ENCODE data around the gene PER1.
"Not testable (repeated sequence)": the region's sequence is repeated elsewhere in the genome, so short reads cannot be mapped to it uniquely, and the experiment has no call there.

The PER1 gene

DNA sequence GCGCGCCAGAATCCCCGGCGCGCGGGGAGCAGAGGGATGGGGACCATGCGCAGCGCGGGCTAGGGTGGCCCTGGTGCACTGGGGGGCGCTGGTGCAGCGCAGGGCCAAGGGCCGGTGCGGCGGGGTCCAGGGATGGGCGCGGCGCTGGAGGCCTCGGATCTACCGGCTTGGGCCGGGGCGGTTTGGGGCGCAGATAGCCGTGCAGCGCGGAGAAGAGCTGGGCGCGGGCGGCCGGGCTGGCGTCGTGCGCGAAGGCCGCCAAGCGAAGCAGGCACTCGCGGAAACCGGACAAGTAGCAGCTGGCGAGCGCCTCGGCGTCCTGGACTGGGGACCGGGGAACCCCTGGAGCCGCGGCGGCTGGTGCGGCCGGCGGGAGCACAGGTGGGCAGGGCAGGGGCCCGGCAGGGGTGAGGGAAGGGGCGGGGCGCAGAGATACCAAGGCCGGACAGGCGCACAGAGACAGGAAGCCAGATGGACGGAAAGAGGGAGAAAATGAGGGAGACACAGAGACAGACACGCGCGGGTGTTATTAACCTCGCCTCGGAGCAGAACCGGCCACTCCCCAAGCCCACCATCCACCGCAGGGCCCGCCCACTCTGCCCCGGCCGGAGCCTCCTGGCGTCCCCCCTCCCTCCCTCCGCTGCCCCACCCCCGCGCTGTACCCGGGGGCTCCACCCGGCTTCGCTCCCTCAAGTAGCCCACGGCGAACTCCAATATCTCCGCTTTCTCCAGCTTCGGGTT, 30.4 kb downstream of the PER1 start:
- peak; percentile 70 for DNase-seq (ENCODE audit: low read depth)

DNA sequence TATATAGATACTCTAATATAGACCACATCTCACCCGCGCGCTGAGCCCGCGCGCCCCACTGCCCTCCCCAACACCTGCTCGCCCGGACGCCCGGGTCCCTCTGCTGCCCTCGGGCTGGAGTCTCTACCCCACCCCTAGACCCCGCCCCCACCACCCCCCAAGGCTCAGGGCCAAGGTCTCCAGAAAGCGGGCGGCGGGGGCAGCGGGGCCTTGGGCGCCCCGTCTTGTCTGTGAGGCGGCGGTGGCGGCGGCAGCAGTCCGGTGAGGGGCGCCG, 30.9 kb downstream of the PER1 start:
- no peak for DNase-seq (ENCODE audit: low read depth)

DNA sequence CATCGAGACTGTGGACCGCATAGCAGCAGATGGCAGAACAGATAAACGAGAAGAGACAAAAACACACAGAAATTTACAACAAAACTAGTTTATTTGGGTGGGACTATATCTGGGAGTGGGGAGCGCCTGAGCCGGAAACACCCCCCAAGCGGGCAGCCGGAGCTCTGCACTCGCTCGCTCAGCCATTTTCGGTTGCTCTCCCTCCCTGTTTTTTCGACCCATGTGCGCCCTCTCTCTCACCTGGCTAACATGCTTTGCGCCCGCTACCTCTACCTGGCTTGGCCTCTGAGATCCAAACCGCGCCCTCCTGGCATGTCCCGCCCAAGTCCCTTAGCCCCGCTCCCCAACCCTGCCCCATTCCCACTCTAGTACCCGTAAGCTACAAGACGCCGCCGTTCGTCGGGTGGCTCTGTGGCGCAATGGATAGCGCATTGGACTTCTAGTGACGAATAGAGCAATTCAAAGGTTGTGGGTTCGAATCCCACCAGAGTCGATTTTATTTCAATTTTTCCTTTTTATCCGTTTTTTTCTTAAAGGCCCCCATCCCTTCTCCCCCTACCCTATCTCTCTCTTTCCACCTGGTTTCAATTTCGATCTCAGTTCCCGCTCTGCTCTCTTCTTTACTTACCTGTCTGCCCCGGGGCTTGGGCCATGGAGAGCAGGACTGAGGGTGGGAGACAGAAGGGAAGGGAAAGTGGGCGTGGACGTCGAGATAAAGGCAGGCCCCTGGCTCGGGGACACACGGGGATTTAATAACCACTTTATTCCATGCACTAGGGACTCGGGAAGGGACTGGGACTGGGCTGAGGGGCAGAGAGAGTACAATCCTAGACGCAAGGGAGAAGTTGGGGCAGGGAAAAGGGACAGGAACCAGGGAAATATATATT, 31.4 kb downstream of the PER1 start:
- DNase-seq (ENCODE audit: low read depth), result peak; percentile 79

DNA sequence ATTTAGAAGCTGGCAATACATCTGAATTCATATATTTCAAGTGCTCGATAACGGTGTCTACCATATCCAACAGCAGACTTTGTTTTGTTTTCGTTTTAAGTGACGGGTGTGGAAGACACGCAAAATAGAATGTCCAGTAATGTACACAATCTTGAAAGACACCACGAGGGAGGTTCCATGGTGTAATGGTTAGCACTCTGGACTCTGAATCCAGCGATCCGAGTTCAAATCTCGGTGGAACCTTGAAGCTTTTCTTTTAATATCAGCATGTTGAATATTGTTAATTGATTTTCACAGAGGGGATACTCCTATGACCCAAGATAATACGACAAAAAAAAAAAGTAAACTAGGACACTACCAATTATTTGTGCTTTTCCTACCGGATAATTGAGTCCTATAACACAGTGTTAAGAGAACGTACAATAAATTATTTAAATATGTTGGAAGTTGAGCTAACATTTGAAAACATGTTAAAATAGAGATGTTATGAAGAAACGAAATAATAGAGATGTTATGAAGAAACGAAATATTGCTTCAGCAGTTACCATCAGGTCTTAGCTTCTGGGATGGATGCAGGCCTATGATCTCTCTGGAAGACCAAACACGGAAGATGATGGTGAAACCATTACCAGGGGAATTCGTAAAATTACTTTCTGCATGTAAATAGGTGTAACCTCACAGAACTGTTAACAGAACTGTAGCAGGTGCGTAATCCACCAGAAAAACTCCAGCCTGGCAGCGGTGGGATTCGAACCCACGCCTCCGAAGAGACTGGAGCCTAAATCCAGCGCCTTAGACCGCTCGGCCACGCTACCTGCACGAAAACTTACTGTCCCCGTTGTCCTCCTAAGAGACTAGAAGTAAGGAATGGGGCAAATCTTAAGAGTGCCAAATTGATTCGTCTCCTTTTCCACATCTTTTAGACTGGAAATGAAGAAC, 32.4 kb downstream of the PER1 start:
- peak; percentile 91 for DNase-seq (ENCODE audit: low read depth)

DNA sequence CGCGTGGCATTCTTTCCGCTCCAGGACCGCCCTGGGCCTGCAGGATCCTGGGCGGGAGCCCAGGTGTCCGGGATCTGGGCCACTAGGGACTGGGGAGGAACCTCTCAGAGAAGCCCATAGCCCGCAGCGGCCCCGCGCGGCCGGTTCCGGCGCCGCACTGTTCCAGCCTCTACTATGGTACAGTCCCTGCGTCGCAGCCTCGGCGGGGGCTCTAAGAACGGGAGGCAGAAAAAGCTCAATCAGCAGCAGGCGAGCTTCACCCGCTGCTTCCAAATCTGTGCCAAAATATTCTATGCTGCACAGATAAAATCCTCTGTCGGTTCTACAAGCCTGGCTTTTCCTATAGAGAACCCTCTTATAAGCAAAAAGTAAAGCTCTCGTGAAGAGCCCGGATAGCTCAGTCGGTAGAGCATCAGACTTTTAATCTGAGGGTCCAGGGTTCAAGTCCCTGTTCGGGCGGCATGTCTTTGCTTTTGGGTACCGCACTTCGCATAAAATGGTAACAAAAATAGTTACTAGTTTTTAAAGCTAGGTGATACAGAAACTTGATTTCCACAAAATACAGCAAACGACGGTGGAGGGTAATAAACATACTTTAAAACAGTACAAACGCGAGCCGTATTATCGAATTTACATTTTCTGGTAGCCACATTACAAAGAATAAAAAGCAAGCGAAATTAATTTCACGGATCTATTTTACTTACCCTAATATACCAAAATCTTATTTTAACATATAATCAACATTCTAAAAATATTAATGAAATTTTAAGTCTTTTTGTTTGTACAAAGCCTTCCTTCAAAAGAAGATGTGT, 33.2 kb downstream of the PER1 start:
- peak; percentile 85 for DNase-seq (ENCODE audit: low read depth)

DNA sequence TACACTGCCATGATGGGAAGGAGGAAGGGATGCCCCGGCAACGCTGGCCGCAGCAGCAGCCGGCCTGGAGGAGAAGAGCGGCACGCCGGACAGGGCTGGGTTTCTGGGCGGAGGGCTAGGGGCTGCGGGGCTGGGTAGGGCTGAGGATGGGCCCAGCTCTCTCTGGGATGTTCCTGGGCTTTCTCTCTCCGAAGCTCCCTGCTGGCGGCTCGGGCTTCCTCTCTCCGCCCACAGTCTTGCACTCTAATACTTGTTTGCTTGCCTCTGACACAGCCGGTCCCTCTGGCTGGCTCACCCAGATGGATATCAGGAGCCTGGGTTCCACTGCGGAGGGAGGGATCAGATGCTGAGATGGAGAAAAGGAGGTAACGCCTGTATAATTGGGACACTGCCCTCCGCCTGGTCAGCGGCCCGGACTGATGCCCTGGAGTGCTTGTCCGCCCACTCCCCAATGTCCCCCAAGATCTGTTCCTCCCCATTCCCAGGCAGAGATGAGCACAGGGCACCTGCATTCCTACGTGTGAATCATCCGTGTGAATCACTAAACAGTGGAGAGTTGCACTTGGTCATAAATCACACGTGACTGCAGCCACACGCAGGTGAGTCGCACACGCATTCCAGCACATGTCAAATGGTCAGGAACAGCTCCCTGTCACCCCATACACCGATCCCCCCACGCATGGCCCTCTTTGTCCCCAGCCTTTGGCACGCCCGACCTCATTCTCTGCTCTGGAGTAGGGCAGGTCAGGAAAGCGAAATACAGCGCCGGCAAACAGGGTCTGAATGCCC, 34.0 kb downstream of the PER1 start, which contains the start of gene ALOXE3:
Gene ALOXE3, minus strand, starts transcription at position 535 of the 789 bp plus-strand sequence. Its CDS starts 524 bp downstream, at position 11.
- peak; percentile 78 for DNase-seq (ENCODE audit: low read depth)

DNA sequence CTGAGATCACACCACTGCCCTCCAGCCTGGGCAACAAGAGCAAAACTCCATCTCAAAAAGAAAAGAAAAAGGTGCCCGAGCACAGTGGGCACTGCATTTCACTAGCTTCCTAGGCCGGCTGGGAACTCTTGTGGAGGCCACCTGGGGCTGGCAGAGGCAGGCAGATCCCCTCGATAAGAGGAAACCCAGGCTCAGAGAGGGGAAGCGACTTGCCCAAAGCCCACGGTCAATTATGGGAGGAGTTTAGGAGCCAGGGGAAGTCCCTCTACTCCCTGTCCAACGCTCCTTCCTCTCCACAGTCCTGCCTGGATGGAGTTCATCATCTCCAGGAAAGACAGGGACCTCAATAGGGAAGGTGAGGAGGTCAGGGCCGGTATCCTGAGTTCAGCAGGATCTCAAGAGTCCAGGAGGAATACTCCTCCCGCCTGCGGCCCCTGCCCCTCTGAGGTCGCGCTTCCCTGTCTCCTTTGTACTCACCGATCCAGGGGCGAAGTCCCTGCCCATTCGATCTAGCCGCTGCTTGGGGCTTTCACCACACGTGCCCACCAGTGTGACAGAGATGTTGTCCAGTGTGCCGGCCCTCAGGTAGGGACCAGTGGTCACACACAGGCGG, 34.7 kb downstream of the PER1 start:
- DNase-seq (ENCODE audit: low read depth), result no peak

DNA sequence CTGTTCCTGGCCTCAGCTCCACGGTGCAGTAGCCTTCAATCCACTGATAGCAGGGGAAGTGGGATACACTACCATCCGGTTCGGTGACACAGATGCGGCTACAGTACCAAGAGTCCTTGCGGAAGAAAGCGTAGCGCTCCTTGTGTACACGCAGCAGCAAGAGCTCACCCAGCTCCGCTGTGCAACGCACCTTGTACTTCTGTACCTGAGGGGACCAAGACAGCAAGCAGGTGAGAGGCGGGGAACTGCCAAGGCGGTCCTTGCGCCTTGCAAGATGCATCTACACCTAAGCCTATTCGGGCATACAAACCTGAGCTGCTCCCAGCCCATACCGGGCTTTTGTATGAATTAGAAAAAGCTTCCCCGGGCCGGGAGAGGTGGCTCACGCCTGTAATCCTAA, 35.4 kb downstream of the PER1 start:
- no peak for DNase-seq (ENCODE audit: low read depth)

DNA sequence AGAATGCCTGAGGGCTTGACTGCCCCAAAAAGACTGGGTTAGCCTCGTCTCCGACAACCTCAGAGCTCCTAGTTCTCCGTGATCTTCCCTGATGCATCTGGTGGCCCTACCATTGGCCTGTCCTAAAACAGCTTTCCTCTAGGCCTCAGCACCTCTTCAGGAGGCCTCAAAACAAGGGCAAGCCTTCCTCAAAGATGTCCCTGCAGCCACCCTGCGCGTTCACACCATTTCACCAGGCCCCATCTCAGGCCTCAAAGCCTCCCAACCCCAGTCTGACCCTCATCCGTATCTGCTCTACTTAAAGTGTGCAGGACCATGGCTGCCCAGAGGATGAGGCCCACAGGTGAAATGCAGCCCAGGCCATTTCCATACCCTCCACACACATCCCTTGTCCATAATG, 41.3 kb downstream of the PER1 start:
- no peak for DNase-seq (ENCODE audit: low read depth)

DNA sequence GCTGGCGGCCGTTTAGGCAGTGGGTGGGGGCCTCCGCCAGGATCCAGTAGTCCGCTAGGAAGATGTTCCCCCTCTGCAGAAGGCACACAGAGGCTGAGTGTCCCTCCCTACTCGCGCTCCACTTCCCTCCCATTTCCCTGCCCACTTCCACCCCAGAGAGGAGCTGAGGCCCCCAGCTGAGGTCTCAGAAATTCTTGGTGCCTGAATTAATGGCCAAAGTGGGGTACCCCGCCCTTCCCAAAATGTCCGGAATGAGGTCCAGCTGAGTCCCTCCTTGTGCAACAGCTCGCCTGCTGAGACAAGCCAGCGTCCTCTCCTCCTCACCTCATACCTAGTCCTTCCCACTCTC, 41.8 kb downstream of the PER1 start:
- no peak for DNase-seq (ENCODE audit: low read depth)

DNA sequence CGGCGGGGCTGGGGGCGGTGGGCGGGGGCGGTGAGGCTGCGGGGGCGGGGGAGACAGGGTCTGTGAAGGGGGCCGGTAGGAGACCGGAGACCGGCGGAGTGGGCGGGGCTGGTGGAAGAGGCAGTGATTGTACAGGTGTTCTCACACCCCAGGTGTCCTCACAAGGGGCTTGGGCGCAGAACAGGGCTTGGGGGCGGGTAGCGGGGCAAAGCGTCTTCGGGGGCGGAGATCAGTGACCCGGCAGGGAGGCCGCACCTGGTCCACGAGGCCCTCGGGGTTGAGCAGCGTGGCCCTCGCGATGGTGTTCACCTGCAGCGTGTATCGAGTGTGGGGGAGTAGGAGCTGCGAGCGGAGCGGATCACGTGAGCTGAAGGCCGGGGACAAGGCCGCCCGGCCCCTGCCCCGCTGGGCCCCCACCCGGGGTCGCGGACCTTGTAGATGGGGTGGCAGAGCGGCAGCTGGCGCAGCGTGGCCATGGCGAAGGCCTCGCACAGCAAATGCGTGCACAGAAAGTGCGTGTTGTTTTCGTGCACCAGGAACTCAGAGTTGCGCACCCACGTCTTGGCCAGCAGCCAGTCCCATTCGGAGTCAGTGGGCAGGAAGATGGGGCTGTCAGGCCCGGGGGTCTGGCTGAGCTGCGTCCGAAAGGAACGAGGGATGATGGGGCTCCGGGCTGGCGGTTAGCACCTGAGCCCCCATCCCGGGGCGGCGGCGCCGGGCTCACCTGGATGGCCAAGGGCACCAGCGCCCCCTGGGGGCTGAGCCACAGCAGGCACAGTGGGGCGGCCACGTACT, 42.3 kb downstream of the PER1 start:
- peak; percentile 33 for DNase-seq (ENCODE audit: low read depth)

DNA sequence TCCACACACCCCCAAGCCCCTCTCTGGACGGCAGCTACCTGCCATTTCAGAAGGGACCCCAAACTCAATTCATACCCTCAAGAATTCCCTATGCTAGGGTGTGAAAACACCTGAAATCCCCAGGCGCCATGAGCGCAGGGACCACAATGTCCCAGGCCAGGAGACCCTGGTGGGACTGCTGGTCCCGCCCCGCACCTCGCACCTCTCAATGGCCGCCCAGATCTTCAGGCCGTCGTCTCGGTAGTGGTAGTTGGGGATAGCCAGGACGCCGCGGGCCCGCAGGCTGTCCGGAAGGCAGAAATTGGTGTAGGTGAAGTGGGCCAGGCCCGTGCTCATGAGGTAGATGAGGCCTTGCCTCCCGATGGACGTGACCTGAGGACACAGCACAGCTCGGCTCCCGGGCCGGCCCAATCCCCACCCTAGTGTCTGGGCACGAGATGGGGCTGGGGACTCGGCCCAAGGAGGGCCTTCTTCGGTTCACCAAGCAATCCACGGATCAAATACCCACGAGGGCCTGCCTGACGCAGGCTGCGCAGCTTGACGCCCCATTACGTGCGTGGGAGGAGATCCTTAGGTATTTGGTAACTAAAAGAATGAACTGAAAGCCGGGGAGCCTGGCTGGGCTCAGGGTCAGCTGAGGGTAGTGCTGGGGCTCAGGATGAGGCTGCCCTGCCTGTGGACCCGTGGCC, 43.1 kb downstream of the PER1 start:
- DNase-seq (ENCODE audit: low read depth), result no peak

DNA sequence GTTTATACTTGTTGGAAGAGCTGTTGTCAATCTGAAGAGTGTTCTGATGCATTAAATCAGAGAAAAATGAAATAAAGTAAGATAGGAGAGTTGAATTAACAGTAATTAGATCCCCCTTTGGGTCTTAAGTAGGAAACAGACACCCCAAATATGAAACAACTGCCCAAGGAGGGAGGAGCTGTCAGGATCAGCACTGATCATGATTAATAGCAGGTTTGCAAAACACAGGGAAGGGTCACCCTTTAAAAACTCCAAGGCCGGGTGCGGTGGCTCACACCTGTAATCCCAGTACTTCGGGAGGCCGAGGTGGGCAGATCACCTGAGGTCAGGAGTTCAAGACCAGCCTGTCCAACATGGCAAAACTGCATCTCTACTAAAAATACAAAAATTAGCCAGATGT, 45.2 kb downstream of the PER1 start:
- not testable (repeated sequence) for DNase-seq (ENCODE audit: low read depth)

DNA sequence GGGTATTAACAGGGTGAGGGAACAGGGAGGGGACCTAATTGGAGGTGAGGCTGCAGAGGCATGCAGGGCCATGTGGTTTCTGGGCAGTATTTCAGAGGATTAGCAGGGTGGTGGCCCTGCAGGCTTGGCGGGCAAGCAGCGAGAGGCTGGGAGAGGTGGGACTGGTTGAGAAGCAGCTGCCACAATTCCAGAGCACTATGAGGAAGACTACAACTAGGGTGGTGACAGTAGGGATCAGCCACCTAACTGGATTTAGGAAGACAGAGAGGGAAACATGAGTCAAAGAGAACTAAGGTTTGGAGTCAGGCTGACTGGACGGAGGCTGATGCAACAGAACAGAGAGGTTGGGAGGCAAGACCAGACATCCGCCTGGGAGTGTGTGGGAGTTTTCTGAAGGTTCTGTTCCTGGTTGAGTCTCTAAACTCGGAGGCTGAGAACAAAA, 46.2 kb downstream of the PER1 start:
- peak; percentile 44 for DNase-seq (ENCODE audit: low read depth)

DNA sequence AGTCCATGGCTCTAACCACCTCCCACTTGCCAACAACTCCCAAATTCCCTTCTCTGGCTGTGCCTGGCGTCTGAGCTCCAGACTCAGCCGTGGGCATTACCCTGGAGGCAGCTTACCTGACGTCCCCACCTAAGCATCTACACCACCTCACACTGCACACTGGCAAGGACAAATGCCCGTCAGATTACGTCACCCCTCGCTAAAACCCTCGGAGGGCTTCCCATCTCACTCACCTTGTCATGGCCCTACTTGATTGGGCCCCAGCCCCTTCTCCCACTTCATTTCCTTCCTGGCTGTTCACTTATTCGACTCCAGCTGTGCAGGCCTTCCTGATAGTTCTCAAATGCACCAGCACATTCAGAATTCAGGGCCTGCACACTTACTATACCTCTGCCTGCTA, 47.3 kb downstream of the PER1 start:
- DNase-seq (ENCODE audit: low read depth), result no peak

DNA sequence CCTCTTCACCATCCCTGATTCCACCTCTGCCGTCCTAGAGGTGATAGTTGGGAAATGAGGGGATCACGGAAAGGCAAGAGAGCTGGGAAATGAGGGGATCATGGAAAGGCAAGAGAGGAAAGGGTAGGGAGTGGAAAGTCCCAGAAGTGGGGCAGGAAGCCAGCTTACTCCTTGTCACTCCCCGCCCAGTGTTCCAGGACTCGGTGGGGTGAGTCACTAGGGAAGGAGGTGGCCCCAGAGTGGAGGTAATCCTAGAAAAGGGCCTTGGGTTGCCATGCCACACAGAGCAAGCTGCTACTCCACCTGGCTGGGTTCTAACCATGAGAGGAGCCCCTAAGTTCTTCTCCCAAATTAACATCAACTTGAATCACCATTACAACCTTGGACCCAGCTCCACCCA, 48.7 kb downstream of the PER1 start:
- no peak for DNase-seq (ENCODE audit: low read depth)

DNA sequence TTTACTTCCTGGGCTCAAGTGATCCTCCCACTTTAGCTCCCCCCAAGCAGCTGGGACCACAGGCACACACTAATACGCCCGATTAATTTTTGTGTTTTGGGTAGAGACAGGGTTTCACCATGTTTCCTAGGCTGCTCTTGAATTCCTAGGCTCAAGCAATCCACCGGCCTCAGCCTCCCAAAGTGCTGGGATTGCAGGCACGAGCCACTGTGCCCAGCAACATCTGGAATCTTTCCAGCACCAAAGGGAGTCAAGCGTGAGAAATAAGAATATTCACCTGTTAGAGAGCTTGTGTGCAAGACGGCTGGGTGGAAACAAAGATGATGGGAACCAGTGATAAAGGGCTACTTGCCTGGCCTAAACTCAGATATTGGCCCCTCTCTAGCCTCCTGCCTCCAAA, 50.5 kb downstream of the PER1 start:
- DNase-seq (ENCODE audit: low read depth), result no peak

DNA sequence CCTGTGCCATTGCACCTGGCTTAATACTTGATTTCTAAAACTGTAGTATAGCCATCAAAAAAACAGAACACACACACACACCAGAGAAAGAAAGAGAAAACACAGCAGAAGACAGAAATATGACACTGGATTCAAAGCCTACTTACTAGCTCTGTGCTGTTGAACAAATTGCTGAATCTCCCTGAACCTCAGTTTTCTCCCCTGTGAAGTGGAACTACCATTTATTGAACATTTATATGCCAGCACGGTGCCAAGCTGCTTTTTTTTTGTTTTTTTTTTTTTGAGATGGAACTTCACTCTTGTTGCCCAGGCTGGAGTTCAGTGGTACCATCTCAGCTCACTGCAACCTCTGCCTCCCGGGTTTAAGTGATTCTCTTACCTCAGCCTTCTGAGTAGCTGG, 51.4 kb downstream of the PER1 start:
- DNase-seq (ENCODE audit: low read depth), result no peak

DNA sequence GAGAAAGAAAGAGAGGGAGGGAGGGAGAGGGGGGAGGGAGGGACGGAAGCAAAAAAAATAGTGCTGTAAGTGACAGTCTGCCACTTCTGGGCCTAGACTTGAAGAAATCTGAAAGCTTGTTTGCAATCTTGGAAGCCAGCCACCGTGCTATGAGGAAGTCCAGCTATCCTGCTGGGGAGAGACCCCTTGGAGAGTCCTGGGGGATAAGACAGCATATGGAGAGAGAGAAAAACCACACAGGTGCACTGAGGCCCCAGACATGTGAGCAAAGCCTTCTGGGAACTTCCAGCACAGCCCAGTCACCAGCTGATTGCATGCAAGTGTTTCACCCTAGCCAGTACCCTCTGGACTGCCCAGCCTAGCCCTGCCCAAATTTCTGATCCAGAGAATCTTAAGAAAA, 52.1 kb downstream of the PER1 start:
- no peak for DNase-seq (ENCODE audit: low read depth)
